SK-N-SH (cell line): ENCODE measurements around the gene ABCB6. TPM values are rescaled to one million over a fixed set of nuclear protein-coding genes. Genes with fewer than 3 reads are reported as not detected.
"Not testable (repeated sequence)": the region's sequence is repeated elsewhere in the genome, so short reads cannot be mapped to it uniquely, and the experiment has no call there.

Experiments used
- CTCF ChIA-PET: fragments of 300-600, 350-600 bp; formaldehyde crosslinking; extraction: SDS; loops from one replicate; lab custom pipeline; 2021; lab: Yijun Ruan, JAX
- POLR2A ChIA-PET: fragments of 350-600 bp; sonication (Branson Sonifier 250); formaldehyde crosslinking; extraction: SDS; loops from one replicate; lab custom pipeline; 2020; ENCODE audit warnings: antibody characterized with exemption, inconsistent platforms; lab: Yijun Ruan, JAX
- DNase-seq: peaks from one replicate; pipeline ENCODE4 v3.0.0; 2012
- H2AFZ ChIP-seq: fragments of 200-600 bp; sonication (generic); 2 replicates; pipeline ENCODE4 v1.8.1; 2016; ENCODE audit warnings: antibody characterized with exemption, mild to moderate bottlenecking, low read depth
- H3F3A ChIP-seq: fragments of 200-600 bp; sonication (generic); replicated peaks from 2 replicates; pipeline ENCODE3; 2016; ENCODE audit warnings: antibody characterized with exemption, mild to moderate bottlenecking; ENCODE audit not compliant: insufficient read depth
- H3K27ac ChIP-seq, 2 experiments: fragments of 200-500 bp in 1 of 2; fragments of 200-600 bp in 1 of 2; sonication (Bioruptor generic) in 1 of 2; sonication (generic), shearing (Covaris generic) in 1 of 2; 2 replicates each; pipeline versions ENCODE4 v1.5.1 to v1.6.1; 2014 to 2016; ENCODE audit warnings: low read depth in 2 of 2, inconsistent platforms in 1 of 2, low read length in 1 of 2, mild to moderate bottlenecking in 1 of 2, mixed read lengths in 1 of 2
- H3K27me3 ChIP-seq: fragments of 200-600 bp; sonication (generic), shearing (Covaris generic); 2 replicates; pipeline ENCODE4 v1.6.1; 2016; ENCODE audit warnings: mixed run types; ENCODE audit not compliant: insufficient read depth
- H3K36me3 ChIP-seq, 2 experiments: fragments of 200-500 bp in 1 of 2; fragments of 200-600 bp in 1 of 2; sonication (Bioruptor generic) in 1 of 2; sonication (generic) in 1 of 2; replicated peaks in 1 of 2; 2 replicates each; pipeline versions ENCODE3 to v1.5.1; 2014 to 2016; ENCODE audit warnings: low read length in 1 of 2, mild to moderate bottlenecking in 1 of 2; ENCODE audit not compliant: insufficient read depth in 2 of 2, control insufficient read depth in 1 of 2
- H3K4me1 ChIP-seq, 2 experiments: fragments of 200-500 bp in 1 of 2; fragments of 200-600 bp in 1 of 2; sonication (Bioruptor generic) in 1 of 2; sonication (generic), shearing (Covaris generic) in 1 of 2; 2 replicates each; pipeline versions ENCODE4 v1.5.1 to v1.6.1; 2014 to 2016; ENCODE audit warnings: low read depth in 1 of 2, low read length in 1 of 2, mixed run types in 1 of 2; ENCODE audit not compliant: insufficient read depth in 2 of 2, control insufficient read depth in 1 of 2
- H3K4me2 ChIP-seq: fragments of 200-600 bp; sonication (generic), shearing (Covaris generic); 2 replicates; pipeline ENCODE4 v1.6.1; 2017; ENCODE audit warnings: mixed run types
- H3K4me3 ChIP-seq, 2 experiments: fragments of 200-500 bp in 1 of 2; fragments of 200-600 bp in 1 of 2; sonication (Bioruptor generic) in 1 of 2; sonication (generic), shearing (Covaris generic) in 1 of 2; 2 replicates each; pipeline versions ENCODE4 v1.5.1 to v1.8.1; 2014 to 2016; ENCODE audit warnings: low read depth in 2 of 2, inconsistent platforms in 1 of 2, low read length in 1 of 2, mild to moderate bottlenecking in 1 of 2, mixed read lengths in 1 of 2, moderate library complexity in 1 of 2
- H3K79me2 ChIP-seq: fragments of 200-600 bp; sonication (generic); 2 replicates; pipeline ENCODE4 v1.8.1; 2017; ENCODE audit warnings: mild to moderate bottlenecking; ENCODE audit not compliant: insufficient read depth
- H3K9ac ChIP-seq: fragments of 200-600 bp; sonication (generic); 2 replicates; pipeline ENCODE4 v1.6.1; 2017; ENCODE audit warnings: mixed run types
- H3K9me2 ChIP-seq: fragments of 200-600 bp; sonication (generic); 2 replicates; pipeline ENCODE4 v1.6.1; 2017; ENCODE audit warnings: mixed run types
- H3K9me3 ChIP-seq: fragments of 200-600 bp; sonication (generic); 2 replicates; pipeline ENCODE4 v1.6.1; 2017; ENCODE audit warnings: mixed run types, mild to moderate bottlenecking, moderate library complexity
- H4K20me1 ChIP-seq: fragments of 200-600 bp; sonication (generic); 2 replicates; pipeline ENCODE4 v1.6.1; 2017; ENCODE audit warnings: mild to moderate bottlenecking, mixed run types; ENCODE audit not compliant: insufficient read depth
- GATA2 ChIP-seq: sonication (generic); formaldehyde crosslinking; IDR thresholded peaks from 2 replicates; pipeline ENCODE4 v1.5.0; 2020; ENCODE audit warnings: mild to moderate bottlenecking, missing genetic modification reagents
- JUND ChIP-seq: IDR thresholded peaks from 2 replicates; pipeline ENCODE4 v1.4.0; 2012
- MXI1 ChIP-seq: IDR thresholded peaks from 2 replicates; pipeline ENCODE4 v1.6.1; 2012; ENCODE audit warnings: mild to moderate bottlenecking, low read depth, low read length, improper control_type of control experiment
- NRF1 ChIP-seq: IDR thresholded peaks from 2 replicates; pipeline ENCODE4 v1.6.1; 2012; ENCODE audit warnings: low read depth, mild to moderate bottlenecking, low read length
- YY1 ChIP-seq: IDR thresholded peaks from 2 replicates; pipeline ENCODE4 v1.4.0; 2012; ENCODE audit warnings: low read depth, mild to moderate bottlenecking
- WGBS: methylation state at CpG from one replicate; pipeline ENCODE4 v1.1.6; 2017; ENCODE audit warnings: low lambda C conversion rate; 5-methylcytosine and 5-hydroxymethylcytosine counted together
- polyA plus RNA-seq, 3 experiments: library from polyadenylated mRNA; depleted of rRNA; stranded (reverse); fragments of >200 nt; gene quantifications; 2 replicates each; pipeline ENCODE4 v1.2.3, GENCODE V29; 2012
- TF ChIP-seq, protein P1 (sequence below): fragments of 150-350 bp; IDR thresholded peaks from 2 replicates; pipeline ENCODE4 v1.6.1; 2017; ENCODE audit warnings: antibody characterized with exemption, low read length, low read depth, borderline replicate concordance
- TF ChIP-seq, protein P2 (sequence below): IDR thresholded peaks from 2 replicates; pipeline ENCODE4; 2012

ABCB6 gene
- polyA plus RNA-seq, 1 of the 3 experiments (the other 2 are of a cell fraction), result 27.4 TPM

DNA sequence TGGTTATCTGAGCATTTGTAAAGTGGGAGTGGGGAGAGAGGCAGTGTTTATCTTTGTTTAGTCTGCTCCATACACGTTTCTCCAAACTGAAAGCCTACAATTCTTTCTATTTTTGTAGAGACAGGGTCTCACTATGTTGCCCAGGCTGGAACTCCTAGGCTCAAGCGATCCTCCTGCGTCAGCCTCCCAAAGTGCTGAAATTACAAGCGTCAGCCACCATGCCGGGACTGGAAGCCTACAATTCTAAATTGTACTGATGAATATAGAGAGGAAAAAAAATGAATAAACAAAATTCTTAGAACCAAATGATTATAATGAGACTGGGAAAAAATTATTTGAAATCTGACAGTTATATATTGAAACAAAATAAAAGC is 13.6 kb downstream of the ABCB6 start:
- WGBS, result 88% methylated on average over 5 of the region's 5 CpGs
- Histone ChIP-seq H3K27ac (no peak overlapping the region), H3K4me1 (peaks cover 13 to 20% of the 10 kb centered on the region in 2 experiments; a peak in 3 of 4 replicates), H3K4me3 (no peak overlapping the region), H3K79me2 (no peaks in the 10 kb centered on the region), H3K36me3 (peaks cover 9 to 20% of the 10 kb centered on the region in 2 experiments), H3K9me3 (no peaks in the 10 kb centered on the region), H3K27me3 (no peaks in the 10 kb centered on the region), H2AFZ (no peak overlapping the region), H3F3A (peaks cover 15% of the 10 kb centered on the region), H4K20me1 (no peaks in the 10 kb centered on the region), H3K4me2 (no peak overlapping the region), H3K9ac (no peak overlapping the region), H3K9me2 (no peaks in the 10 kb centered on the region)
- CTCF ChIA-PET, result interaction anchor here (1.0 to 1.7 kb wide), 2 partner anchors 46 to 50 kb away, joined by 3 to 5 read pairs; no protein-coding TSS in a partner anchor
- no peak for TF ChIP-seq GATA2 (CRISPR knock-in tag)
- DNase-seq, result no peak
- POLR2A ChIA-PET, result interaction anchor here (4.6 kb wide), 1 partner anchor 12 kb away, joined by 52 read pairs; the partner anchor contains the start of gene ABCB6

DNA sequence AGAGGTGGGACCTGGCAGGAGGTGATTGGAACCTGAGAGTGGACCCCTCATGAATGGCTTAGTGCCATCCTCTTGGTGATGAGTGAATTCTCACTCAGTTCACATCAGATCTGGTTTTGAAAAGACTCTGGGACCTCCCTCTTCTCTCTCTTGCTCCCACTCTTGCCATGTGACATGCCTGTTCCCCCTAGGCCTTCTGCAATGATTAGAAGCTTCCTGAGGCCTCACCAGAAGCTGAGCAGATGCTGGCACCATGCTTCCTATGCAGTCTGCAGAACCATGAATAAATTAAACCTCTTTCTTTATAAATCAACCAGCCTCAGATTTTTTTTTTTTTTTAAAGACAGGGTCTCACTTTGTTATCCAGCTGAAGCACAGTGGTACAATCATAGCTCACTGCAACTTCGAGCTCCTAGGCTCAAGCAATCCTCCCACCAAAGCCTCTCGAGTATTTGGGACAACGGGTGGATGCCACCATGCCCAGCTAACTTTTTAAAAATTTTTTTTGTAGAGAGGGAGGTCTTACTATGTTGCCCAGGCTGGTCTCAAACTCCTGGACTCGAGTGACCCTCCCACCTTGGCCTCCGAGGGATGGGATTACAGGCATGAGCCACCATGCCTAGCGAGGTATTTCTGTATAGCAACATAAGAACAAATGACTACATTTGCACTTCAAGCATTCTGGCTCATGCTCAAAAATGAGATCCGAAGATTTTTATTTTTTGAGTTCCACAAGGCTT is 14.2 kb downstream of the ABCB6 start:
- peaks cover 13 to 20% of the 10 kb centered on the region in 2 experiments; a peak in 3 of 4 replicates for H3K4me1 ChIP-seq
- no peak overlapping the region for H3K4me3 ChIP-seq
- H3K4me2 ChIP-seq, result no peak overlapping the region
- peaks cover 9 to 14% of the 10 kb centered on the region in 2 experiments for H3K36me3 ChIP-seq
- H3F3A ChIP-seq, result peaks cover 15% of the 10 kb centered on the region
- ChIA-PET CTCF (interaction anchor here (0.7 to 1.0 kb wide), 3 partner anchors 41 to 50 kb away, joined by 3 read pairs; partner anchors contain the start of genes GLB1L, NHEJ1 and STK16), POLR2A (no interaction called here)
- no peak for TF ChIP-seq JUND
- no peak for TF ChIP-seq NRF1
- no peak for TF ChIP-seq MXI1
- no peak for TF ChIP-seq GATA2 (CRISPR knock-in tag)
- TF ChIP-seq, protein P1, sequence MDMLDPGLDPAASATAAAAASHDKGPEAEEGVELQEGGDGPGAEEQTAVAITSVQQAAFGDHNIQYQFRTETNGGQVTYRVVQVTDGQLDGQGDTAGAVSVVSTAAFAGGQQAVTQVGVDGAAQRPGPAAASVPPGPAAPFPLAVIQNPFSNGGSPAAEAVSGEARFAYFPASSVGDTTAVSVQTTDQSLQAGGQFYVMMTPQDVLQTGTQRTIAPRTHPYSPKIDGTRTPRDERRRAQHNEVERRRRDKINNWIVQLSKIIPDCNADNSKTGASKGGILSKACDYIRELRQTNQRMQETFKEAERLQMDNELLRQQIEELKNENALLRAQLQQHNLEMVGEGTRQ, result no peak
- TF ChIP-seq, protein P2, sequence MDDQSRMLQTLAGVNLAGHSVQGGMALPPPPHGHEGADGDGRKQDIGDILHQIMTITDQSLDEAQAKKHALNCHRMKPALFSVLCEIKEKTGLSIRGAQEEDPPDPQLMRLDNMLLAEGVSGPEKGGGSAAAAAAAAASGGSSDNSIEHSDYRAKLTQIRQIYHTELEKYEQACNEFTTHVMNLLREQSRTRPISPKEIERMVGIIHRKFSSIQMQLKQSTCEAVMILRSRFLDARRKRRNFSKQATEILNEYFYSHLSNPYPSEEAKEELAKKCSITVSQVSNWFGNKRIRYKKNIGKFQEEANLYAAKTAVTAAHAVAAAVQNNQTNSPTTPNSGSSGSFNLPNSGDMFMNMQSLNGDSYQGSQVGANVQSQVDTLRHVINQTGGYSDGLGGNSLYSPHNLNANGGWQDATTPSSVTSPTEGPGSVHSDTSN, result no peak
- TF ChIP-seq YY1, result no peak
- H2AFZ ChIP-seq, result no peak overlapping the region
- no peaks in the 10 kb centered on the region for H3K27me3 ChIP-seq
- no peak for DNase-seq
- no peak overlapping the region for H3K9ac ChIP-seq
- no peaks in the 10 kb centered on the region for H3K9me2 ChIP-seq
- H4K20me1 ChIP-seq, result no peaks in the 10 kb centered on the region
- WGBS, result 70% methylated on average over 7 of the region's 7 CpGs
- H3K27ac ChIP-seq, result no peak overlapping the region
- no peaks in the 10 kb centered on the region for H3K9me3 ChIP-seq
- no peaks in the 10 kb centered on the region for H3K79me2 ChIP-seq

DNA sequence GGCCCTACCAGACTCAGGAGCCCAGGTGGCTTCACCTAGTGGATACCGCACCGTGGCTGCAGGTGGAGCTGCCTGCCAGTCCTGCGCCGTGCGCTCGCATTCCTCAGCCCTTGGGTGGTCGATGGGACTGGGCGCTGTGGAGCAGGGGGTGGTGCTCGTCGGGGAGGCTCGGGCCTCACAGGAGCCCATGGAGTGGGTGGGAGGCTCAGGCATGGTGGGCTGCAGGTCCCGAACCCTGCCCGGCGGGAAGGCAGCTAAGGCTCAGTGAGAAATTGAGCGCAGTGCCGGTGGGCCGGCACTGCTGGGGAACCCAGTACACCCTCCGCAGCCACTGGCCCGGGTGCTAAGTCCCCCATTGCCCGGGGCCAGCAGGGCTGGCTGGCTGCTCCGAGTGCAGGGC is 17.4 kb downstream of the ABCB6 start:
- not testable (repeated sequence) for H4K20me1 ChIP-seq, H3K27ac ChIP-seq, H3K9me2 ChIP-seq, H3K36me3 ChIP-seq, H3K4me1 ChIP-seq, H3K9me3 ChIP-seq, DNase-seq, H3F3A ChIP-seq, H2AFZ ChIP-seq, H3K4me2 ChIP-seq, H3K9ac ChIP-seq, H3K27me3 ChIP-seq, H3K79me2 ChIP-seq, H3K4me3 ChIP-seq
- POLR2A ChIA-PET, result interaction anchor here (0.8 kb wide), 1 partner anchor 12 kb away, joined by 3 read pairs; no protein-coding TSS in a partner anchor
- CTCF ChIA-PET, result interaction anchor here (1.2 to 2.4 kb wide), 3 partner anchors 12 to 42 kb away, joined by 3 to 10 read pairs (median 3); partner anchors contain the start of gene NHEJ1
- WGBS, result 100% methylated on average over 2 of the region's 21 CpGs

DNA sequence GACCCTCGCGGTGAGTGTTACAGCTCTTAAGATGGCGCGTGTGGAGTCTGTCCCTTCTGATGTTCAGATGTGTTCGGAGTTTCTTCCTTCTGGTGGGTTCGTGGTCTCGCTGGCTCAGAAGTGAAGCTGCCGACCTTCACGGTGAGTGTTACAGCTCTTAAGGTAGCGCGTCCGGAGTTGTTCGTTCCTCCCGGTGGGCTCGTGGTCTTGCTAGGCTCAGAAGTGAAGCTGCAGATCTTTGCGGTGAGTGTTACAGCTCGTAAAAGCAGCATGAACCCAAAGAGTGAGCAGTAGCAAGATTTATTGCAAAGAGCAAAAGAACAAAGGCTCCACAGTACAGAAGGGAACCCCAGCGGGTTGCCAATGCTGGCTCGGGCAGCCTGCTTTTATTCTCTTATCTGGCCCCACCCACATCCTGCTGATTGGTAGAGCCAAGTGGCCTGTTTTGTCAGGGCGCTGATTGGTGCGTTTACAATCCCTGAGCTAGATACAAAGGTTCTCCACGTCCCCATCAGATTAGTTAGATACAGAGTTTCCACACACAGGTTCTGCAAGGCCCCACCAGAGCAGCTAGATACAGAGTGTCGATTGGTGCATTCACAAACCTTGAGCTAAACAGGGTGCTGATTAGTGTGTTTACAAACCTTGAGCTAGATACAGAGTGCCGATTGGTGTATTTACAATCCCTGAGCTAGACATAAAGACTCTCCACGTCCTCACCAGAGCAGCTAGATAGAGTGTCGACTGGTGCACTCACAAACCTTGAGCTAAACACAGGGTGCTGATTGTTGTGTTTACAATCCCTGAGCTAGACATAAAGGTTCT is 18.0 kb downstream of the ABCB6 start:
- H3K79me2 ChIP-seq, H3K27ac ChIP-seq, H3F3A ChIP-seq, H3K9ac ChIP-seq, H3K4me1 ChIP-seq, H3K4me2 ChIP-seq, H4K20me1 ChIP-seq, H3K9me2 ChIP-seq, H3K4me3 ChIP-seq, DNase-seq, H3K27me3 ChIP-seq, H3K9me3 ChIP-seq, H2AFZ ChIP-seq, H3K36me3 ChIP-seq: not testable (repeated sequence)
- CTCF ChIA-PET, result interaction anchor here (1.2 to 2.4 kb wide), 3 partner anchors 13 to 41 kb away, joined by 3 to 10 read pairs (median 9); partner anchors contain the start of gene NHEJ1
- WGBS, result 84% methylated on average over 22 of the region's 26 CpGs
- POLR2A ChIA-PET, result interaction anchor here (0.8 kb wide), 1 partner anchor 13 kb away, joined by 3 read pairs; no protein-coding TSS in a partner anchor
